GM21515 (cell line): ENCODE measurements around the gene SLC15A3.

Source experiments
- ATAC-seq: cut with Tn5 transposase; IDR thresholded peaks from one replicate; pipeline ENCODE4 v1.9.1; 2021; ENCODE audit not compliant: unreplicated experiment

Gene SLC15A3

DNA sequence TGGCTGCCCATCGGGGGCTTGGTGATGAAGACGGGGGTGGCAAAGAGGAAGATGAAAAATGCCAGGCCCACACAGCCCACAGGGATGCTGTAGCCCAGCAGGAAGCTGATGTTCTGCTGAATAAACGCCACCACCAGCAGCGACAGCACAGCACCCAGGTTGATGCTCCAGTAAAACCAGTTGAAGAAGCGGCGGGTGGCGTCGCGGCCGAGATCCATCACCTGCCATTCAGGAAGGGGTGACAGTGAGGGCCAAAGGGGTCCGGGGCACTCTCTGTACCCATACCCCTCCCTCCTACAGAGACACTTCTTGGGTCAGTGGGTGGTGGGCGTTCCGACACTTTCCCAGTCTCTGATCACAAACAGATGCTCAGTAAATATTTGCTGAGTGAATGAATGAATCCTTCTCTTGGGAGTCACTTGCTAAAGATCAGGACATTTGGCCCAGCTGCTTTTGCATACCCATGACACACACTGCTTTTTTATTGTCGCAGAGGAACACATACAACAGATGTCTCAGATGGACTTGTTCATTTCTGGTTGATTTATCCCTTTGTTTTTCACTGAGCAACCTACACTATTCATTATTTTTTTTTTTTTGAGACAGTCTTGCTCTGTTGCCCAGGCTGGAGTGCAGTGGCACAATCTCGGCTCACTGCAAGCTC lies 5.2 kb downstream of the SLC15A3 start:
- no peak for ATAC-seq

DNA sequence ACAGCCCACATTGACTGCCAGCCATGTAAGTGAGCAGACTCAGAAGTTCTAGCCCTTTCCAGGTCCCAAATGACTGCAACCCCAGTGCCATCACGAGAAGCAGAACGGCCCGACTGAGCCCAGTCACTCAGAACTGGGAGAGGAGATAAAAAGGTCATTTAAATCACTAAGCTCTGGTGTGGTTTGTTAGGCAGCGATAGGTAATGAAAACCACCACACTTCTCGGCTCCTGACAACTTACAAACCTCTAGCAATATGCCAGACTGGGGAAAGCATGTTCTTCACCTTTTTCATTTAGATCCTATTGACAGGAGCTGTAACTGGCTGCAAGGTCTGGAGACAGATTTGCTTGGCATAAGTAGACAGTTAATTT lies 6.7 kb downstream of the SLC15A3 start:
- ATAC-seq = no peak

DNA sequence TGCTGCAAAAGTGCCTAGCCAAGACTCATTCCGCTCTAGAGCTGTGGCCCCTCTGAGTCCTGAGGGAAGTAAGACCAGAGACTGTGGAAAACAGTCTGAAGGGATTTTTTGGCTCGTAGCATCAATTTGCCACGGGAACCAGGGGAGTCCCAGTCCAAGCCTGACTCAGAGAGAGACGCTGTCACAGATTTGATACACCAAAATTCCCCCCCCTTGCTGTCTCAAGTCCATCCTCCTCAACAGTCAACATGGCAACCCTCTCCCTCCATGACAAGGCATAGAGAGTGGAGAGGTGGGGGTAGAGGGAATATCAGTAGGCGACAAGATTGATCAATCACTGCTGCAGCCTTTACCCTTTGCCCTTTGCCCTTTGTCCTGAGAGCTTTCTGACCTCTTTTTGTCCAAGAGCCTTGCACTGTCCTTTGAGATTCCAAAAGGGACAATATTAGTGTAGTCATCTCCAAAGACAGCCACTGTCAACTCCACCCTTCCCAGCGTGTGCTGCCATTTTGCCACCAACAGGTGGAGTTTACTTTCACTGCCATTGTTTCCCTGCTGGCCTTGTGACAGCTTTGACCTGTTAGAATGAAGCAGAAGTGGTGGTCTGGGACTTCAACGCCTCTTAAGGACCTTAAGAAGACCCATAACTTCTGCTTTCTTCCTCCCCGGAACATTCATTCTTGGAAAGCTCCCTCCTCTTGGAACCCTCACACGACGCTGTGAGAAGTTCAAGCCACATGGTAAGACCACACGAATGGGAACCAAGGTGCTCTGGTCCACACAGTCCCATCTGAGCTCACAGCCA lies 7.3 kb downstream of the SLC15A3 start:
- no peak for ATAC-seq

DNA sequence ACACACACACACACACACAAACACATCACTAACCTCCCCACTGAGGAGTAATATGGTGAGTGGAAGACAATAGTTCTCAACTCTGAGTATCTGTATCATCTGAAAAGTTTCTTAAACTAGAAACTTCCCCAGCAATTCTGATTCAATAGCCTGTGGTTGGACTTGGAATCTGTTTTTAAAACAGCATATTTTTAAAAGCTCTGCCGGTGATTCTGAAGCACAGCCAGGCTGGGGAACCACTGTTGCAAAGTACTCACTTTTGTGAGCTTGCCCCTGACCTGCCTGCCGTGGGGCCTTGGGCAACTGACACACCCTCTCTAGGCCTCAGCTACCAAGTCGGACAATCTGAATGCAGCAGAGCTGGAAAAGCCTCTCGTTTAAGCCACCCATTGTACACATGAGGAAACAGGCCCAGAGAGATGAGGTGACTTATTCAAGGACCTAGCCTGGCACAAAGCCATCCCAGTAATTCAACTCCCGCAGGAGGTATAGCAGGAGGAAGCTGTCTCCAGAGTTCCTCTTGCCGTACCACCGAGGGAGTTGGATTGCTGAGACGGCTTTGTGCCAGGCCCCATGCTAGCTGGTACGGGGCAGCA lies 8.9 kb downstream of the SLC15A3 start:
- no peak for ATAC-seq

GRCh38 chr11:60942219-60942618 lies 9.8 kb downstream of the SLC15A3 start:
- ATAC-seq = no peak

DNA sequence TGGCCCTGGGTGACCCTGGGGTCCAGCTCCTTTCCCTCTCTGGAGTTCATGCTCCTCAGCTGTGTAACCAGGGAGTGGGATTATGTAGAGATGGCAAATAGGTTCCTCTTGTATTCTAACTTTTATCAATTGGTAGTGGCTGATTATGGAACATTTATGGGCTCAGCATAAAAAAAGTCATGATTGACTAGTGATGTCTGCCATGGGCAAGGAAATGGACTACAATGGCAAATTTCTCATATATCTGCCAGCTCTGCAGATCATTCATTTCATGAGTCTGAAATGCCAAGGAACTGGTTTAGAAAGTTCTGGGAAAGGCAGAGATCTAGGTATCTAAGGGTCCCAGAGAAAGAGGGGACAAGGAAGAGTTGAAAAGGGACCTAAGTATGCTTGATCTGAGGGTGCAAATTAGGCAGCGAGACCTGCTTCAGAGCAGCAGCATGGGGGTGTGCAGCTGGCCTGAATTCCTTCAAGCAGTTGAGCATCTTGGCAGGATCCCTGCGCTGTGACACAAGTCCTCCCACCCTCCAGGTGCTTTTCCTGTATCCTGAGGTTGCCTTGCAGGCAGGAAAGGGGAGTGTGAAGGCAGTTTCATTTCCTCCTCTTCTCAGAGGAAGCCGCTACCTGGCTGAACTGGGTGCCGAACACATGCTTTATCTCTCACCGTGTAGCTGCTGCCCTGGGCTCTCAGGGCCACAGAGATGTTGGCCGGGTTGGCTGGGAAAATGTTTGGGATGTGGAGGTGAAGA lies 10.4 kb downstream of the SLC15A3 start:
- ATAC-seq = no peak

- ATAC-seq = no peak
Observed at GRCh38 chr11:60939855-60940254, 12.1 kb downstream of the SLC15A3 start.

DNA sequence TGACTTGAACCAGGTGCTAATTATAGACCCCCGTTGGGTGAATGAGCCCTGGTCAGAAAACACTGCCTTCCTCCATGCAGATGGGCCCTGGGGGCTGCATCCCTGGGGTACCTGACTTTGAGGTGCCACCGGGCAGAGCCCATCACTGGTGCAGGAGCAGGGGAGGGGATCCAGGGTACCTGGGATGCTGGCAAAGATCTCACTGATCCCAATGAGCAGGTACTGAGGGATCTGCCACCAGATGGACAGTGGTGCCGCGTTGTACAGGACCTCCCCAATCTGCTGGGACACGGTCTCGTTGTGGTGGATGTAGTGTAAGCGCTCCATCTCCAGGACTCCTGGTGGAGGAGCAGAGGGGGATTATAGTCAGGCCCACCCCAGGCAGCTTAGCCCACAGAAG lies 12.7 kb downstream of the SLC15A3 start:
- ATAC-seq = no peak

DNA sequence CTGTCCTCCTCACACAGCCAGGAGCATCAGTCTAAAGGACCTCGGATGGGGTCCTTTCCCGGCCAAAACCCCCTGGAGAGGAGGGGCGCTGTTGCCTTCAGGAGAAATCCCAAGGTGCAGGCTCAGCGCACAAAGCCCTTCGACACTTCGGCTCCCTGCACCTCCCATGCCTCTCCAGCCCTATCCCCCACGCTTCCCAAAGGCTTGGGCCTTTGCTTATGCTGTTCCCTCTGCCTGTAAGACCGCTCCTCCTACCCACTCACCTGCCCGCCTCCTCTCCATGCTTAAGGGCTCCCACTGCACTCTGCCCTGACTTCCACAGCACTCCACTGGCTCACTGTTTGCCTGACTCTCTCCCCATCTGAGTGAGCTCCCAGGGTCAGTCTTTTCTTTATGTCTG lies 13.5 kb downstream of the SLC15A3 start:
- no peak for ATAC-seq

DNA sequence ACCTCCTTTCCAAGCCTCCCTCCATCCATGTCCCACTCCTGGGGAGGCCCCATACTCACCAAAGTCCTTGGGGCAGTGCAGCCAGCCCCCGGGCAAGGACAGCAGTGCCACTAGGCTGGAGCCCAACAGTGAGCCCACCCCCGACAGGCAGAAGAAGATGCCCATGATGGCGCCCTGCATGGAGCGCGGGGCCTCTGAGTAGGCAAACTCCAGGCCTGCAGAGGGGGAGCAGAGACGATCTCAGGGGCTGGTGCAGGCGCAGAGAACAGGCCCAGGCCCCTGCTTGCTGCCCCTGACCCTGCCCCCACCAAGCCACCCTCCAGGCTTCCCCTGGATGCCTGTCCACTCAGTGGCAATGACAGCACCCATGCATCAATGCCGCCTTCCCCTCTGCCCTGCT lies 14.2 kb downstream of the SLC15A3 start:
- no peak for ATAC-seq

DNA sequence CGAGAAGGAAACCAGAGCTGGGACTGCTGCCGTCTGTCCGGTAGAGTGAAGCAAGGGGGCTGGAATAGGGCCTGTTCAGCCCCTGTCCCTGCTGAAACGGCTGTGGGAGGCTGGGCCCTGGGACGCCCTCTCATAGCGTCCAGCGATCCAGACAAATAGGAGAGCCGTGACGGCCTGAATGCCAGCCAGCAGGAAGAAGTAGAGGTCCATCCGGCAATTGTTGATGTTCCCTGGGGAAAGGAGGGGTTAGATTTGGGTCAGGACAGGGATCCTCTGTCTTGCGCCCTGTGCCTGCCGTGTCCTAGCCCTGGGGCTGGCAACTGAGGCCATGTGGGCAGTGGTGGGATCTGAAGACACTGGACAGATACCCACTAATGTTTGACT lies 14.8 kb downstream of the SLC15A3 start:
- no peak for ATAC-seq

- ATAC-seq = no peak
Observed at GRCh38 chr11:60936467-60937143, 15.4 kb downstream of the SLC15A3 start.

- ATAC-seq = no peak
Observed at GRCh38 chr11:60935676-60936442, 16.1 kb downstream of the SLC15A3 start.

- ATAC-seq = no peak
Observed at GRCh38 chr11:60934790-60935605, 17.0 kb downstream of the SLC15A3 start.

DNA sequence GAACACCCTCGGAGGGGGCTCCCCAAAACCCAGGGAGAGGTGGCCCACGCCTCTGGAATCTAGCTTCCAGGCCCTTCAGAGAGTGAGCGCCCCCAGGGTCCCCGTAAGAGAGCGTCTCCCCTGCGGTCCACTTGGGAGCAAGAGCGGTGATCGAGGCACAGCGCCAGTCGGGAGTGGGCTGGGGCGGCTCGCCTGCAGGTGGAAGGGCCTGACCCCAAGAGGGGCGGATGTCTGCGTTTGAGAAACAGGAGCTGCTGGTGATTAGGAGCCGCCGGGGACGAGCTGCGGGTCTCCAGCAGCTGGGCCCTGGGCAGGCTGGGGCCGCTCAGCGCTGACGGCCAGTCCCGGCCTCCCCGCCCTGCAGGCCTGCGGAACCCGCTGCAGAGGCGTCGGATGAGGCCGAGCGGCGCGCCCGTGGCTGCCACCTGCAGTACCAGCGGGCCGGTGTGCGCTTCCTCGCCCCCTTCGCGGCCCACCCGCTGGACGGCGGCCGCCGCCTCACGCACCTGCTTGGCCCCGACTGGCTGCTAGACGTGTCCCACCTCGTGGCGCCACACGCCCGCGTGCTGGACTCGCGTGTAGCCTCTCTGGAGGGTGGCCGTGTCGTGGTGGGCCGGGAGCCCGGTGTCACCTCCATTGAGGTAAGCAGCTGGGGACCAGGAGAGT lies 17.7 kb downstream of the SLC15A3 start:
- ATAC-seq = no peak

DNA sequence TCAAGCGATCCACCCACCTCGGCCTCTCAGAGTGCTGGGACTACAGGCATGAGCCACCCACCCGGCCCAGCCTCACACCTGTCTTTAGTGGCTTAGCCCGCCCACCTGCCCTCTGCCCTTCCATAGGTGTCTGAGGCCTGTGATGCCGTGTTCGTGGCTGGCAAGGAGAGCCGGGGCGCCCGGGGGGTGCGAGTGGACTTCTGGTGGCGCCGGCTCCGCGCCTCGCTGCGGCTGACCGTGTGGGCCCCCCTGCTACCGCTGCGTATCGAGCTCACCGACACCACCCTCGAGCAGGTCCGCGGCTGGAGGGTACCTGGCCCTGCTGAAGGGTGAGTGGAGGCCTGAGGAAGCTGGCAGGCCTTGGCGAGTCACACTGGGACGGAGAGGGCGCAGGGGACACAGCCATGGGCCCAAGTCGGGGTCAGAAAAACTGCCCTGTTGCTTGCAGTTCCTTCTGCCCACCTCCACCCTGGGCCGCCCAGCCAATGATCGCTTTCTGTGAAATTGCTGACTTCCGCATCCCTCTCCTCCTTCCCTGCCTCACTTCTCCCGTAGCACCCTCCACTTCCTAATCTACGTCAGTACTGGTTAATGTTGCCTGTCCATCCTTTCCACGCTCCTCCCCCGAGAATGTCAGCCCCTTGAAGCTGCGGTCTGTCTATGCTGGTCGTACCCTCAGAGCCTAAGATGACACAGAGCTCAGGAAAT lies 18.4 kb downstream of the SLC15A3 start:
- no peak for ATAC-seq

DNA sequence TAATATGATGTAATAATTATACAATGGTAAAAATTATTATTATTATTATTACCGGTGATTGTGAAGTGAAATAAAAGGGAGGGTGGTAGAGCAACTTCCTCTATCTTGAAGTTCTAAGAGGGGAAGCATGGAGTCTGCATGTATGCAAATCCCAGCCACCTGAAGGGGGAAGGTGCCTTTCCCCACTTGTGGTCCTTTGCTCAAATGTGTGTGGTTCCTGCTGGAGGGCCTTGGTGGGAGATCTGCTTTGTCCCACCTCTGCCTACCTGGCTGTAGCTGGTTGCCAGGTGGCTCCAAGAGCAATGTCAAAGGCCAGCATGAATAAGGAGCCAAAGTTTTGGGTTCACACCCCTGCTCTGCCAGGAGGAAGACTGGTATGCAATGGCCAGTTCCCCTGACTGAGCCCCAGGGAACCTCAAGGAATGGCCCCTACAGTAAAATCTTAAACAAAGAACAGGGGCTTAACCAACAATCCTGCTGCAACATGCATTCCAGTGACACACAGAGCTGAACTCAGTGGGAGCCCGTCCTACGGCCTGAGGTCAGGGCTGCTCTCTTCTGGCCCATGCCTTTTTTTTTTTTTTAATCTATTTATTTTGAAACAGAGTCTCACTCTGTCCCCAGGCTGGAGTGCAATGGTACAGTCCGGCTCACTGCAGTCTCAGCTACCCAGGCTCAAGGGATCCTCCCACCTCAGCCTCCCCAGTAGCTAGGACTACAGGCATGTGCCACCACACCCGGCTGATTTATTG lies 19.2 kb downstream of the SLC15A3 start:
- ATAC-seq = no peak

GRCh38 chr11:60931917-60932316 lies 20.1 kb downstream of the SLC15A3 start:
- no peak for ATAC-seq
